LNCAP (cell line): ENCODE data around the gene RPL36.

ENCODE experiments used
- CTCF ChIP-seq: fragments of 450-650 bp; IDR thresholded peaks from 2 replicates; pipeline ENCODE4 v1.5.1; 2017; ENCODE audit warnings: mild to moderate bottlenecking

RPL36 gene

GRCh38 chr19:5690125-5690954, at the start of gene RPL36:
Gene RPL36 (plus strand): TSS chr19:5690295. CDS start chr19:5690508, 213 bp downstream.
- peak; percentile 96 for TF ChIP-seq CTCF

- no peak for TF ChIP-seq CTCF
Observed at GRCh38 chr19:5641171-5641570, 48.9 kb upstream of the RPL36 start.

- TF ChIP-seq CTCF = no peak
Observed at GRCh38 chr19:5642204-5642603, 47.9 kb upstream of the RPL36 start.

- TF ChIP-seq CTCF = no peak
Observed at GRCh38 chr19:5643060-5643459, 47.0 kb upstream of the RPL36 start.

- no peak for TF ChIP-seq CTCF
Observed at GRCh38 chr19:5644037-5644436, 46.1 kb upstream of the RPL36 start.

DNA sequence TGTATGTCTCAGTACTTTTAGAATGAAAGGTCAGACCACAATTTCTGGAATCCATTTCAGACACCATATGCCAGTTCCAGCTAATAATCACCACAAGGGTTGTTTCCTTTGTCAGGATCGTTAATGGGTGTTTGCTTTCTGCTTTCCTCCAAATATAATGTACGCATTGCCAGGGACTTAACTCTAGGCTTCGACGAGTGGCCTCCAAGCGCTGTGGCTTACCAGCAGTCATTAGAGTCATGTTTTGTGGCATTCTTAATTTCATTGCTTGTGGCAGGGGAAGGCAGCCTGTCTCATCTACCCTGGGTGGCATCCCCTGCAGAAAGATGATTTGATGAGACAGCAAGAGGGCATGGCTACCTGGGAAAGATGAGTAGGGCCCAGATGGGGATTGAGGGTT, 44.7 kb upstream of the RPL36 start:
- no peak for TF ChIP-seq CTCF

DNA sequence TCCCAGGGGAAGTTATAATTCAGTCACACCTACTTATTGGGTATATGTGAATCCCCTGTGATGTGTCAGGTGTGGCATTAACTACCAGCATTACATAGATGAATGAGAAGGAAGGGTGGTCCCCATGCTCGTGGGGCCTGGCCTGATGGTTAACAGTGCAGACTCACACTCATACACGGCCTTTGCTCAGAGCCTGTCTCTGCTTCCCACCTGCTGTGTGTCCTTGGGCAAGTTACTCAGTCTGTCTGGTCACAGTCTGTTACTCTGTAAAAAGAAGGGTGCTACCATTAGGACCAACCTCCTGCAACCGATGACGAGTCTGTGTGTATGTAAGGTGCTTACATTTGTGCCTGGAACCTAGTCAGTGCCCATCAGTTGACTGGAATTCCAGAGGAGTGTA, 43.4 kb upstream of the RPL36 start:
- TF ChIP-seq CTCF = no peak
